PC-9 (cell line): Measurements from ENCODE around the gene CDH13. TPM values are rescaled to one million over a fixed set of nuclear protein-coding genes. Genes with fewer than 3 reads are reported as not detected.

Experiments
- BruUV-seq: library from RNA; stranded (reverse); fragments of 400-500 nt; replicated peaks from 2 replicates; lab custom pipeline; 2021; lab: Mats Ljungman, UMichigan
- CTCF ChIA-PET: fragments of 300-600 bp; sonication (Branson Sonifier 250); formaldehyde crosslinking; loops from one replicate; lab custom pipeline; 2022; ENCODE audit warnings: antibody characterized with exemption; lab: Charles Lee
- POLR2A ChIA-PET: fragments of 300-600 bp; sonication (Branson Sonifier 250); formaldehyde crosslinking; loops from one replicate; lab custom pipeline; 2022; ENCODE audit warnings: antibody characterized with exemption; ENCODE audit not compliant: unreplicated experiment; lab: Charles Lee
- DNase-seq, 2 experiments: peaks; one replicate each; pipeline versions ENCODE4 v3.0.0 to v3.0.0-alpha.2; 2015 to 2022; ENCODE audit warnings: mixed read lengths in 1 of 2
- H2AFZ ChIP-seq: fragments of 200-600 bp; sonication (generic); 2 replicates; pipeline ENCODE4 v1.8.1; 2017; ENCODE audit warnings: antibody characterized with exemption
- H3F3A ChIP-seq: fragments of 200-600 bp; sonication (generic); 2 replicates; pipeline ENCODE4 v1.8.1; 2017; ENCODE audit warnings: antibody characterized with exemption, mild to moderate bottlenecking, low read depth; ENCODE audit not compliant: insufficient read depth
- H3K27ac ChIP-seq: fragments of 200-600 bp; sonication (generic); 2 replicates; pipeline ENCODE4 v1.6.1; 2016; ENCODE audit warnings: mixed run types
- H3K27me3 ChIP-seq: fragments of 200-600 bp; sonication (generic); 2 replicates; pipeline ENCODE4 v1.6.1; 2016; ENCODE audit warnings: low read depth, mixed run types; ENCODE audit not compliant: insufficient read depth
- H3K36me3 ChIP-seq: fragments of 200-600 bp; sonication (generic); 2 replicates; pipeline ENCODE4 v1.6.1; 2016; ENCODE audit warnings: low read depth, mixed run types
- H3K4me1 ChIP-seq: fragments of 200-600 bp; sonication (generic); replicated peaks from 2 replicates; pipeline ENCODE4 v1.6.1; 2016; ENCODE audit warnings: mixed run types; ENCODE audit not compliant: insufficient read depth
- H3K4me2 ChIP-seq: fragments of 200-600 bp; sonication (generic); 2 replicates; pipeline ENCODE4 v1.6.1; 2017; ENCODE audit warnings: mixed run types
- H3K4me3 ChIP-seq: fragments of 200-600 bp; sonication (generic); 2 replicates; pipeline ENCODE4 v1.6.1; 2016; ENCODE audit warnings: mixed run types
- H3K79me2 ChIP-seq: fragments of 200-600 bp; sonication (generic); 2 replicates; pipeline ENCODE4 v1.6.1; 2017; ENCODE audit warnings: low read depth, mixed run types
- H3K9me2 ChIP-seq: fragments of 200-600 bp; sonication (generic); 2 replicates; pipeline ENCODE4 v1.8.1; 2017; ENCODE audit warnings: mild to moderate bottlenecking; ENCODE audit not compliant: insufficient read depth
- H3K9me3 ChIP-seq: fragments of 200-600 bp; sonication (generic); 2 replicates; pipeline ENCODE4 v1.8.1; 2016; ENCODE audit warnings: low read depth; ENCODE audit not compliant: insufficient read depth
- H4K20me1 ChIP-seq: fragments of 200-600 bp; sonication (generic); 2 replicates; pipeline ENCODE4 v1.8.1; 2017; ENCODE audit not compliant: insufficient read depth
- CTCF ChIP-seq: fragments of 200-600 bp; sonication (generic); conservative IDR thresholded peaks from 2 replicates; pipeline ENCODE4 v1.6.1; 2017; ENCODE audit warnings: mixed run types, antibody characterized with exemption, mild to moderate bottlenecking, moderate library complexity
- EZH2 ChIP-seq: fragments of 200-600 bp; sonication (generic); IDR thresholded peaks from 2 replicates; pipeline ENCODE4 v1.8.0; 2017; ENCODE audit warnings: antibody characterized with exemption, low read depth
- intact Hi-C: fragments of 100-400 bp; cut with micrococcal nuclease; formaldehyde crosslinking; loops from one replicate; pipeline ENCODE4 v1.10.0; 2022; ENCODE audit not compliant: unreplicated experiment
- total RNA-seq: library from RNA; stranded (reverse); gene quantifications from 2 replicates; pipeline ENCODE4 v1.2.3, GENCODE V29; 2021

The CDH13 gene
- total RNA-seq, 1 experiment from 2014 or later: 0.24 TPM

GRCh38 chr16:83706394-83706793 lies 1079.6 kb downstream of the CDH13 start:
- H3K9me3 ChIP-seq: no peaks in the 10 kb centered on the region
- peaks cover 80% of the 10 kb centered on the region for H3K27me3 ChIP-seq
- ChIA-PET POLR2A (no interaction called here), CTCF (no interaction called here)
- no peak overlapping the region for H3K4me2 ChIP-seq
- no TSS peak for BruUV-seq
- H3K36me3 ChIP-seq: no peaks in the 10 kb centered on the region
- no peaks in the 10 kb centered on the region for H3F3A ChIP-seq
- H2AFZ ChIP-seq: no peak overlapping the region
- H3K9me2 ChIP-seq: no peaks in the 10 kb centered on the region
- H3K79me2 ChIP-seq: no peaks in the 10 kb centered on the region
- H3K27ac ChIP-seq: no peak overlapping the region
- no peak overlapping the region for H3K4me3 ChIP-seq
- no peak for DNase-seq
- intact Hi-C loops: no loop called here
- TF ChIP-seq CTCF (no peak), EZH2 (no peak)
- H3K4me1 ChIP-seq: no peaks in the 10 kb centered on the region
- H4K20me1 ChIP-seq: no peaks in the 10 kb centered on the region

GRCh38 chr16:83711069-83711468 lies 1084.3 kb downstream of the CDH13 start:
- H3K9me3 ChIP-seq: no peaks in the 10 kb centered on the region
- no peaks in the 10 kb centered on the region for H3F3A ChIP-seq
- H3K27ac ChIP-seq: no peak overlapping the region
- H3K27me3 ChIP-seq: peaks cover 84% of the 10 kb centered on the region
- TF ChIP-seq CTCF (no peak), EZH2 (no peak)
- CTCF ChIA-PET: no interaction called here
- H3K9me2 ChIP-seq: no peaks in the 10 kb centered on the region
- no peaks in the 10 kb centered on the region for H3K79me2 ChIP-seq
- no peak overlapping the region for H3K4me3 ChIP-seq
- POLR2A ChIA-PET: no interaction called here
- no peak overlapping the region for H3K4me2 ChIP-seq
- H4K20me1 ChIP-seq: no peaks in the 10 kb centered on the region
- H3K36me3 ChIP-seq: no peaks in the 10 kb centered on the region
- no peak overlapping the region for H2AFZ ChIP-seq
- no peak for DNase-seq
- H3K4me1 ChIP-seq: no peaks in the 10 kb centered on the region
- no TSS peak for BruUV-seq
- intact Hi-C loops: no loop called here

- Histone ChIP-seq H3K27ac (no peak overlapping the region), H3K4me2 (no peak overlapping the region), H3K79me2 (no peaks in the 10 kb centered on the region), H3K4me3 (no peak overlapping the region), H3K36me3 (no peaks in the 10 kb centered on the region), H3F3A (no peaks in the 10 kb centered on the region), H4K20me1 (no peaks in the 10 kb centered on the region), H3K9me2 (no peaks in the 10 kb centered on the region), H3K27me3 (peaks cover 84% of the 10 kb centered on the region), H3K9me3 (no peaks in the 10 kb centered on the region), H2AFZ (no peak overlapping the region), H3K4me1 (no peaks in the 10 kb centered on the region)
- no TSS peak for BruUV-seq
- ChIA-PET POLR2A (no interaction called here), CTCF (no interaction called here)
- intact Hi-C loops: no loop called here
- no peak for DNase-seq
- TF ChIP-seq CTCF (no peak), EZH2 (no peak)
Observed at GRCh38 chr16:83713597-83713996, 1086.8 kb downstream of the CDH13 start.
